Testis (tissue), 5 donors: ENCODE data around the gene LCK. TPM values are rescaled to one million over a fixed set of nuclear protein-coding genes. Genes with fewer than 3 reads are reported as not detected.

ENCODE experiments used
- DNase-seq: peaks from one replicate; pipeline ENCODE4 v3.0.0-alpha.2; 2019
- H3K27ac ChIP-seq, 2 donors: fragments of 200-600 bp; sonication (generic); one replicate each; pipeline ENCODE4 v1.5.1; 2019
- H3K27me3 ChIP-seq: fragments of 200-600 bp; sonication (generic); one replicate; pipeline ENCODE4 v1.5.1; 2019
- H3K36me3 ChIP-seq: fragments of 200-600 bp; sonication (generic); one replicate; pipeline ENCODE4 v1.5.1; 2017; ENCODE audit warnings: low read depth; ENCODE audit errors: missing control alignments
- H3K4me1 ChIP-seq: fragments of 200-600 bp; sonication (generic); one replicate; pipeline ENCODE4 v1.5.1; 2019
- H3K4me3 ChIP-seq, 2 donors: fragments of 200-600 bp; sonication (generic); one replicate each; pipeline ENCODE4 v1.5.1; 2017 to 2019
- H3K9me3 ChIP-seq: fragments of 200-600 bp; sonication (generic); one replicate; pipeline ENCODE4 v1.5.1; 2017
- CTCF ChIP-seq, 3 experiments: fragments of 450-650 bp in 2 of 3; fragments of 200-600 bp in 1 of 3; sonication (generic) in 1 of 3; IDR thresholded peaks; one replicate each; pipeline ENCODE4 v1.5.1; 2016 to 2019; ENCODE audit warnings: antibody characterized with exemption in 3 of 3, mild to moderate bottlenecking in 2 of 3, moderate library complexity in 1 of 3
- POLR2A ChIP-seq: fragments of 450-650 bp; IDR thresholded peaks from one replicate; pipeline ENCODE4 v1.6.1; 2017; ENCODE audit warnings: antibody characterized with exemption, mild to moderate bottlenecking, moderate library complexity
- WGBS, 2 donors: methylation state at CpG; one replicate each; pipeline ENCODE4 v1.1.5; 2018; 5-methylcytosine and 5-hydroxymethylcytosine counted together
- intact Hi-C: fragments of 100-400 bp; cut with DNase I; formaldehyde crosslinking; loops from one replicate; pipeline ENCODE4 v1.15.1; 2023; ENCODE audit warnings: low total_unique reads
- long read RNA-seq, 2 donors: transcript quantifications; one replicate each; lab custom pipeline, GENCODE V29; 2026
- polyA plus RNA-seq: library from polyadenylated mRNA; stranded (reverse); fragments of 350-450 nt; fragmentation: Illumina TruSeq; extraction: RNeasy Lipid Tissue Mini Kit (QIAGEN cat#74804); gene quantifications from one replicate; pipeline ENCODE4 v1.2.3, GENCODE V29; 2014; ENCODE audit warnings: low read depth, low replicate concordance; ENCODE audit not compliant: insufficient read depth
- total RNA-seq, 2 donors: library from RNA; depleted of rRNA; stranded (reverse); fragments of >200 nt; gene quantifications; one replicate each; pipeline ENCODE4 v1.2.3, GENCODE V29; 2016

The LCK gene
- total RNA-seq (1 to 10 TPM in 1 of 2 donors, under 1 TPM in 1; 0.79 to 3.2 TPM), polyA plus RNA-seq (4.3 TPM)
- long read RNA-seq, donor 1, result 0 reads
- long read RNA-seq, donor 2, result 0 reads

GRCh38 chr1:32250893-32251716 is at the start of gene LCK:
TSS of gene LCK (plus strand) at chr1:32251265. CDS start at chr1:32274330, 23,065 bp downstream.
- Histone ChIP-seq H3K27me3 (no peaks in the 10 kb centered on the region), H3K9me3 (no peaks in the 10 kb centered on the region), H3K27ac (peak within 1 kb of the TSS in 1 of 2 donors; percentile 26), H3K36me3 (no peaks in the 10 kb centered on the region), H3K4me1 (peaks cover 40% of the 10 kb centered on the region), H3K4me3 (no peak within 1 kb of the TSS)
- TF ChIP-seq CTCF (IDR thresholded peaks at IDR 0.05), result no peak
- TF ChIP-seq POLR2A, result no peak
- 81 to 84% methylated on average over 17 to 25 of the region's 25 CpGs for WGBS, 2 donors
- DNase-seq, result no peak
- intact Hi-C loops, result no loop called here

- no peaks in the 10 kb centered on the region for H3K36me3 ChIP-seq
- whole genome bisulfite sequencing, 2 donors, result 23 to 28% methylated on average over 24 to 26 of the region's 26 CpGs
- H3K27me3 ChIP-seq, result no peaks in the 10 kb centered on the region
- intact Hi-C loops, result no loop called here
- DNase-seq, result no peak
- peaks cover 40% of the 10 kb centered on the region for H3K4me1 ChIP-seq
- TF ChIP-seq POLR2A, result no peak
- TF ChIP-seq CTCF (IDR thresholded peaks at IDR 0.05), result no peak
- no peaks in the 10 kb centered on the region for H3K9me3 ChIP-seq
- H3K27ac ChIP-seq, result peak overlapping the region; percentile 57 to 77
- H3K4me3 ChIP-seq, result peak overlapping the region; percentile 71
Measured at GRCh38 chr1:32204943-32205361, 46.1 kb upstream of the LCK start.

- no peaks in the 10 kb centered on the region for H3K36me3 ChIP-seq
- no peaks in the 10 kb centered on the region for H3K9me3 ChIP-seq
- peak; percentile 92 for DNase-seq
- WGBS, 2 donors, result 1 to 2% methylated on average over 30 to 77 of the region's 77 CpGs
- peak within 1 kb of the TSS; percentile 71 for H3K4me3 ChIP-seq
- H3K4me1 ChIP-seq, result peaks cover 40% of the 10 kb centered on the region
- intact Hi-C loops, result no loop called here
- peak within 1 kb of the TSS; percentile 57 to 77 for H3K27ac ChIP-seq
- H3K27me3 ChIP-seq, result no peaks in the 10 kb centered on the region
- no peak for TF ChIP-seq POLR2A
- TF ChIP-seq CTCF (IDR thresholded peaks at IDR 0.05), result peak in 1 of 3 experiments; percentile 14
Measured at GRCh38 chr1:32205401-32206370, 45.4 kb upstream of the LCK start, which contains the start of gene IQCC. TSS of gene IQCC (plus strand) at chr1:32205671. CDS start at chr1:32205682, 11 bp downstream.

- Histone ChIP-seq H3K27ac (no peak overlapping the region), H3K4me1 (peaks cover 29% of the 10 kb centered on the region), H3K36me3 (no peaks in the 10 kb centered on the region), H3K9me3 (no peaks in the 10 kb centered on the region), H3K4me3 (no peak overlapping the region), H3K27me3 (no peaks in the 10 kb centered on the region)
- intact Hi-C loops, result no loop called here
- no peak for DNase-seq
- TF ChIP-seq CTCF (IDR thresholded peaks at IDR 0.05), result no peak
- no peak for TF ChIP-seq POLR2A
- WGBS, 2 donors, result 85 to 95% methylated on average over 6 of the region's 6 CpGs
Measured at GRCh38 chr1:32208469-32208868, 42.6 kb upstream of the LCK start.
